Activated CD8-positive, alpha-beta memory T cell treated with anti-CD3 and anti-CD28 coated beads, Interleukin-2, amount 50 U/mL, for 48 hours (primary cell): Measurements from ENCODE around the gene SLC7A10.
"Not testable (repeated sequence)": the region's sequence is repeated elsewhere in the genome, so short reads cannot be mapped to it uniquely, and the experiment has no call there.

Source experiments
- DNase-seq: peaks from one replicate; pipeline ENCODE4 v3.0.0-alpha.2; 2020

SLC7A10 gene

GRCh38 chr19:33212436-33213172 lies 13.0 kb downstream of the SLC7A10 start:
- DNase-seq = no peak

- no peak for DNase-seq
Measured at GRCh38 chr19:33211794-33212435, 13.7 kb downstream of the SLC7A10 start.

- DNase-seq = no peak
Measured at GRCh38 chr19:33210266-33210940, 15.2 kb downstream of the SLC7A10 start.

GRCh38 chr19:33209850-33210230 lies 15.8 kb downstream of the SLC7A10 start:
- not testable (repeated sequence) for DNase-seq

- DNase-seq = no peak
Measured at GRCh38 chr19:33208904-33209849, 16.5 kb downstream of the SLC7A10 start.

GRCh38 chr19:33208371-33208895 lies 17.2 kb downstream of the SLC7A10 start:
- DNase-seq = no peak

GRCh38 chr19:33207903-33208302 lies 17.7 kb downstream of the SLC7A10 start:
- no peak for DNase-seq

GRCh38 chr19:33207040-33207620 lies 18.5 kb downstream of the SLC7A10 start:
- no peak for DNase-seq

- DNase-seq = no peak
Measured at GRCh38 chr19:33206261-33207039, 19.2 kb downstream of the SLC7A10 start.

- DNase-seq = no peak
Measured at GRCh38 chr19:33205531-33206260, 20.0 kb downstream of the SLC7A10 start.

GRCh38 chr19:33205110-33205509 lies 20.5 kb downstream of the SLC7A10 start:
- DNase-seq = no peak

- no peak for DNase-seq
Measured at GRCh38 chr19:33204136-33204973, 21.3 kb downstream of the SLC7A10 start.

GRCh38 chr19:33203529-33203928 lies 22.1 kb downstream of the SLC7A10 start:
- DNase-seq = no peak

GRCh38 chr19:33202546-33203507 lies 22.8 kb downstream of the SLC7A10 start:
- DNase-seq = no peak

- no peak for DNase-seq
Measured at GRCh38 chr19:33201886-33202545, 23.6 kb downstream of the SLC7A10 start.

GRCh38 chr19:33201473-33201872 lies 24.2 kb downstream of the SLC7A10 start:
- DNase-seq = no peak

GRCh38 chr19:33199441-33200265 lies 26.0 kb downstream of the SLC7A10 start:
- DNase-seq = no peak
